Activated naive CD8-positive, alpha-beta T cell treated with anti-CD3 and anti-CD28 coated beads, Interleukin-2, amount 50 U/mL, for 16 hours (primary cell): ENCODE data around the gene MCF2L.
"Not testable (repeated sequence)": the region's sequence is repeated elsewhere in the genome, so short reads cannot be mapped to it uniquely, and the experiment has no call there.

Source experiments
- DNase-seq: peaks from one replicate; pipeline ENCODE4 v3.0.0-alpha.2; 2020; ENCODE audit warnings: low read depth, low spot score

Gene MCF2L

GRCh38 chr13:112968910-112969691 is at the start of gene MCF2L:
TSS of gene MCF2L (plus strand) at chr13:112969214. CDS start at chr13:112969380, 166 bp downstream.
- DNase-seq: peak; percentile 43

GRCh38 chr13:112923962-112924361 is 45.1 kb upstream of the MCF2L start:
- no peak for DNase-seq

GRCh38 chr13:112924365-112924764 is 44.6 kb upstream of the MCF2L start:
- no peak for DNase-seq

GRCh38 chr13:112926003-112926402 is 43.0 kb upstream of the MCF2L start:
- DNase-seq: no peak

GRCh38 chr13:112926993-112927392 is 42.0 kb upstream of the MCF2L start:
- DNase-seq: no peak

GRCh38 chr13:112928020-112928971 is 40.7 kb upstream of the MCF2L start:
- no peak for DNase-seq

GRCh38 chr13:112928972-112929782 is 39.8 kb upstream of the MCF2L start:
- no peak for DNase-seq

- DNase-seq: no peak
Observed at GRCh38 chr13:112929783-112930055, 39.3 kb upstream of the MCF2L start.

GRCh38 chr13:112930192-112930591 is 38.8 kb upstream of the MCF2L start:
- DNase-seq: no peak

GRCh38 chr13:112931028-112931934 is 37.7 kb upstream of the MCF2L start:
- DNase-seq: no peak

GRCh38 chr13:112932971-112933370 is 36.0 kb upstream of the MCF2L start:
- no peak for DNase-seq

GRCh38 chr13:112933649-112934048 is 35.4 kb upstream of the MCF2L start:
- DNase-seq: no peak

GRCh38 chr13:112934078-112934477 is 34.9 kb upstream of the MCF2L start:
- no peak for DNase-seq

GRCh38 chr13:112938680-112939079 is 30.3 kb upstream of the MCF2L start:
- no peak for DNase-seq

- DNase-seq: no peak
Observed at GRCh38 chr13:112940236-112940635, 28.8 kb upstream of the MCF2L start.

GRCh38 chr13:112941349-112941748 is 27.7 kb upstream of the MCF2L start:
- DNase-seq: no peak

- DNase-seq: not testable (repeated sequence)
Observed at GRCh38 chr13:112941765-112942164, 27.2 kb upstream of the MCF2L start.

- peak; percentile 96 for DNase-seq
Observed at GRCh38 chr13:112942689-112943308, 26.2 kb upstream of the MCF2L start.

- DNase-seq: no peak
Observed at GRCh38 chr13:112943309-112944125, 25.5 kb upstream of the MCF2L start.

- DNase-seq: no peak
Observed at GRCh38 chr13:112947796-112948195, 21.2 kb upstream of the MCF2L start.
